ENCODE measurements around the gene CITED1. TPM values are rescaled to one million over a fixed set of nuclear protein-coding genes. Genes with fewer than 3 reads are reported as not detected.

Gene CITED1
- 10 to 100 TPM in 1 of 9 donors, 1 to 10 TPM in 1, under 1 TPM in 2, not detected in 5; 0.50 to 10.1 (median 2.3) TPM for total RNA-seq
- polyA plus RNA-seq, result 10 to 100 TPM in 1 of 3 donors, 1 to 10 TPM in 2; 1.2 to 13.5 (median 2.5) TPM
- long read RNA-seq, donor 1, result 0 reads
- long read RNA-seq, donor 2, partial matches to known transcripts, result 0 of 1 reads
- long read RNA-seq, donor 2, other reads (novel, unspliced or antisense), result 0 of 1 reads
- long read RNA-seq, donor 3, partial matches to known transcripts, result 0 of 2 reads
- long read RNA-seq, donor 3, other reads (novel, unspliced or antisense), result 0 of 2 reads
- long read RNA-seq, donor 4, result 0 reads
- long read RNA-seq, donor 5, result 0 reads
- long read RNA-seq, donor 6, partial matches to known transcripts, result 0 of 1 reads
- long read RNA-seq, donor 6, other reads (novel, unspliced or antisense), result 0 of 1 reads
- long read RNA-seq, donor 7, partial matches to known transcripts, result 0 of 1 reads
- long read RNA-seq, donor 7, other reads (novel, unspliced or antisense), result 0 of 1 reads
- long read RNA-seq, donor 8, partial matches to known transcripts, result 0 of 4 reads
- long read RNA-seq, donor 8, other reads (novel, unspliced or antisense), result 0 of 4 reads
- long read RNA-seq, donor 9, partial matches to known transcripts, result 0 of 2 reads
- long read RNA-seq, donor 9, other reads (novel, unspliced or antisense), result 0 of 2 reads
- long read RNA-seq, donor 10, partial matches to known transcripts, result 0 of 3 reads
- long read RNA-seq, donor 10, other reads (novel, unspliced or antisense), result 0 of 3 reads

GRCh38 chrX:72305286-72306084 lies at the start of gene CITED1:
Gene CITED1 (minus strand): TSS chrX:72305914. CDS start chrX:72302869, 3,045 bp downstream.
- Histone ChIP-seq H3K9me3 (replicated peaks in 1 of 3) (no peaks in the 10 kb centered on the region), H3K27me3 (peaks cover 71% of the 10 kb centered on the region), H3K4me1 (replicated peaks in 1 of 2) (peaks cover 14 to 21% of the 10 kb centered on the region in 2 donors), H3K27ac (no peak within 1 kb of the TSS), H3K4me3 (peak within 1 kb of the TSS in 2 of 4 donors; percentile 34 to 59), H3K36me3 (replicated peaks in 1 of 2) (no peaks in the 10 kb centered on the region)
- TF ChIP-seq POLR2A (IDR thresholded peaks at IDR 0.05), result no peak
- no peak for TF ChIP-seq CTCF (IDR thresholded peaks at IDR 0.05)
- 0 to 12% (median 4%) methylated on average over 4 to 68 of the region's 68 CpGs for WGBS, 4 donors
- DNase-seq, result no peak
- intact Hi-C loops (cut with DNase I), result loop anchor here in 1 of 2 donors (10.0 kb wide), 1 partner anchor 239 kb away; no protein-coding TSS in a partner anchor

GRCh38 chrX:72352786-72353185 lies 47.1 kb upstream of the CITED1 start:
- Histone ChIP-seq H3K4me1 (replicated peaks in 1 of 2) (no peaks in the 10 kb centered on the region), H3K9me3 (replicated peaks in 1 of 3) (no peaks in the 10 kb centered on the region), H3K36me3 (replicated peaks in 1 of 2) (no peaks in the 10 kb centered on the region), H3K27ac (no peak overlapping the region), H3K4me3 (no peak overlapping the region), H3K27me3 (peaks cover 3% of the 10 kb centered on the region)
- WGBS, 4 donors, result 69 to 100% (median 85%) methylated on average over 3 of the region's 3 CpGs
- TF ChIP-seq POLR2A (IDR thresholded peaks at IDR 0.05), result no peak
- no peak for TF ChIP-seq CTCF (IDR thresholded peaks at IDR 0.05)
- intact Hi-C loops (cut with DNase I), result no loop called here
- no peak for DNase-seq

- no peaks in the 10 kb centered on the region for H3K36me3 ChIP-seq (replicated peaks in 1 of 2)
- intact Hi-C loops (cut with DNase I), result no loop called here
- WGBS, 4 donors, result 58 to 87% (median 80%) methylated on average over 5 to 8 of the region's 8 CpGs
- no peak for TF ChIP-seq POLR2A (IDR thresholded peaks at IDR 0.05)
- no peak overlapping the region for H3K4me3 ChIP-seq
- H3K4me1 ChIP-seq (replicated peaks in 1 of 2), result no peaks in the 10 kb centered on the region
- peaks cover under 1% of the 10 kb centered on the region for H3K27me3 ChIP-seq
- no peak for DNase-seq
- H3K27ac ChIP-seq, result no peak overlapping the region
- H3K9me3 ChIP-seq (replicated peaks in 1 of 3), result no peaks in the 10 kb centered on the region
Observed at GRCh38 chrX:72351606-72352334, 46.1 kb upstream of the CITED1 start.

- no peak for TF ChIP-seq POLR2A (IDR thresholded peaks at IDR 0.05)
- TF ChIP-seq CTCF (IDR thresholded peaks at IDR 0.05), result no peak
- 33 to 59% (median 37%) methylated on average over 2 to 3 of the region's 3 CpGs for WGBS, 4 donors
- intact Hi-C loops (cut with DNase I), result no loop called here
- Histone ChIP-seq H3K36me3 (replicated peaks in 1 of 2) (no peaks in the 10 kb centered on the region), H3K4me1 (replicated peaks in 1 of 2) (no peaks in the 10 kb centered on the region), H3K27ac (no peak overlapping the region), H3K27me3 (peaks cover under 1% of the 10 kb centered on the region), H3K4me3 (no peak overlapping the region), H3K9me3 (replicated peaks in 1 of 3) (no peaks in the 10 kb centered on the region)
- DNase-seq, result peak in 6 of 7 donors; percentile 16 to 51 (median 24)
Observed at GRCh38 chrX:72349190-72349589, 43.5 kb upstream of the CITED1 start.
